CD4-positive, alpha-beta T cell (primary cell): ENCODE data around the gene CEP68. TPM values are rescaled to one million over a fixed set of nuclear protein-coding genes. Genes with fewer than 3 reads are reported as not detected.

ENCODE experiments used
- ATAC-seq: fragments of 200-7000 bp; cut with Tn5 transposase; one replicate; pipeline ENCODE4 v1.10.0; 2022; ENCODE audit warnings: mild to moderate bottlenecking; ENCODE audit not compliant: poor library complexity
- CTCF ChIA-PET: fragments of 350-600 bp; sonication (Branson Sonifier 250); formaldehyde crosslinking; loops from one replicate; lab custom pipeline; 2021; ENCODE audit warnings: antibody characterized with exemption, inconsistent platforms; lab: Charles Lee
- POLR2A ChIA-PET: fragments of 350-600 bp; sonication (Branson Sonifier 250); formaldehyde crosslinking; loops from one replicate; lab custom pipeline; 2021; ENCODE audit warnings: antibody characterized with exemption, inconsistent platforms; lab: Charles Lee
- DNase-seq, 14 experiments: peaks; one replicate each; pipeline ENCODE4 v3.0.0-alpha.2; 2013 to 2020; ENCODE audit warnings: mixed read lengths in 2 of 14
- H3K27ac ChIP-seq, 2 donors: one replicate each; pipeline versions ENCODE4 v1.5.1 to v1.7.0; 2013; ENCODE audit warnings: low read length in 2 of 2, low read depth in 1 of 2, mild to moderate bottlenecking in 1 of 2
- H3K27me3 ChIP-seq, 2 experiments: 1 replicate in 1 of 2; 2 replicates in 1 of 2; pipeline versions ENCODE4 v1.6.1 to v1.7.0; 2013; ENCODE audit warnings: low read length in 2 of 2, control low read depth in 1 of 2, mild to moderate bottlenecking in 1 of 2, moderate library complexity in 1 of 2; ENCODE audit not compliant: insufficient read depth in 2 of 2, control insufficient read depth in 1 of 2
- H3K36me3 ChIP-seq: one replicate; pipeline ENCODE4 v1.6.1; 2013; ENCODE audit warnings: low read length, control low read depth; ENCODE audit not compliant: insufficient read depth
- H3K4me1 ChIP-seq: one replicate; pipeline ENCODE4 v1.6.1; 2013; ENCODE audit warnings: low read length, control low read depth; ENCODE audit not compliant: insufficient read depth
- H3K4me3 ChIP-seq: one replicate; pipeline ENCODE4 v1.5.1; 2013; ENCODE audit warnings: mild to moderate bottlenecking, low read length, moderate library complexity
- H3K9me3 ChIP-seq, 2 experiments: 1 replicate in 1 of 2; 2 replicates in 1 of 2; pipeline versions ENCODE4 v1.6.1 to v1.7.0; 2013; ENCODE audit warnings: low read length in 2 of 2, mild to moderate bottlenecking in 2 of 2, control low read depth in 1 of 2, moderate library complexity in 1 of 2; ENCODE audit not compliant: control insufficient read depth in 1 of 2, insufficient read depth in 1 of 2
- H3K27ac Mint-ChIP-seq: one replicate; pipeline ENCODE4 v1.8.0; 2020; ENCODE audit warnings: mixed read lengths
- H3K27me3 Mint-ChIP-seq: one replicate; pipeline ENCODE4 v1.8.0; 2021; ENCODE audit warnings: mixed read lengths
- H3K36me3 Mint-ChIP-seq: one replicate; pipeline ENCODE4 v1.8.0; 2021; ENCODE audit warnings: low read depth, mixed read lengths
- H3K4me1 Mint-ChIP-seq: one replicate; pipeline ENCODE4 v1.8.0; 2021; ENCODE audit warnings: low read depth, mixed read lengths
- H3K4me3 Mint-ChIP-seq: one replicate; pipeline ENCODE4 v1.8.0; 2020; ENCODE audit warnings: mild to moderate bottlenecking, mixed read lengths
- H3K9me3 Mint-ChIP-seq: one replicate; pipeline ENCODE4 v1.8.0; 2020; ENCODE audit warnings: mixed read lengths
- intact Hi-C, 2 experiments: fragments of 100-400 bp; cut with DNase I in 1 of 2; cut with micrococcal nuclease in 1 of 2; formaldehyde crosslinking; loops; one replicate each; pipeline versions ENCODE4 v1.15.1 to v1.9.0; 2023 to 2025; cut with DNase I, micrococcal nuclease
- total RNA-seq, 174 experiments: library from RNA in 2 of 174; stranded (reverse) in 2 of 174; gene quantifications; one replicate each; pipeline ENCODE4 v1.2.3 and lab custom pipeline; 2021 to 2026
- TF ChIP-seq, protein P1 (sequence below): fragments of 200-600 bp; IDR thresholded peaks from one replicate; pipeline ENCODE4 v1.8.0; 2022; ENCODE audit warnings: antibody characterized with exemption, mild to moderate bottlenecking

CEP68 gene
- total RNA-seq, 2 experiments from 2014 or later: 19.4 to 20.1 TPM

GRCh38 chr2:65016789-65017188 lies 39.4 kb upstream of the CEP68 start:
- no peak for ATAC-seq
- Mint-ChIP-seq H3K4me1 (peaks cover 11% of the 10 kb centered on the region), H3K36me3 (peaks cover 4% of the 10 kb centered on the region)

GRCh38 chr2:65017335-65017734 lies 38.9 kb upstream of the CEP68 start:
- H3K36me3 Mint-ChIP-seq: peaks cover 7% of the 10 kb centered on the region
- CTCF ChIA-PET: no interaction called here
- no peak overlapping the region for H3K4me3 ChIP-seq
- H3K27ac ChIP-seq: no peak overlapping the region
- peaks cover 9% of the 10 kb centered on the region for H3K36me3 ChIP-seq
- no peak overlapping the region for H3K27ac Mint-ChIP-seq
- POLR2A ChIA-PET: no interaction called here
- H3K27me3 Mint-ChIP-seq: no peaks in the 10 kb centered on the region
- intact Hi-C loops: no loop called here
- H3K27me3 ChIP-seq: no peaks in the 10 kb centered on the region
- H3K4me1 ChIP-seq: no peaks in the 10 kb centered on the region
- no peak overlapping the region for H3K4me3 Mint-ChIP-seq
- H3K4me1 Mint-ChIP-seq: peaks cover 11% of the 10 kb centered on the region
- no peaks in the 10 kb centered on the region for H3K9me3 Mint-ChIP-seq
- ATAC-seq: no peak
- H3K9me3 ChIP-seq: no peaks in the 10 kb centered on the region
- TF ChIP-seq, protein P1, sequence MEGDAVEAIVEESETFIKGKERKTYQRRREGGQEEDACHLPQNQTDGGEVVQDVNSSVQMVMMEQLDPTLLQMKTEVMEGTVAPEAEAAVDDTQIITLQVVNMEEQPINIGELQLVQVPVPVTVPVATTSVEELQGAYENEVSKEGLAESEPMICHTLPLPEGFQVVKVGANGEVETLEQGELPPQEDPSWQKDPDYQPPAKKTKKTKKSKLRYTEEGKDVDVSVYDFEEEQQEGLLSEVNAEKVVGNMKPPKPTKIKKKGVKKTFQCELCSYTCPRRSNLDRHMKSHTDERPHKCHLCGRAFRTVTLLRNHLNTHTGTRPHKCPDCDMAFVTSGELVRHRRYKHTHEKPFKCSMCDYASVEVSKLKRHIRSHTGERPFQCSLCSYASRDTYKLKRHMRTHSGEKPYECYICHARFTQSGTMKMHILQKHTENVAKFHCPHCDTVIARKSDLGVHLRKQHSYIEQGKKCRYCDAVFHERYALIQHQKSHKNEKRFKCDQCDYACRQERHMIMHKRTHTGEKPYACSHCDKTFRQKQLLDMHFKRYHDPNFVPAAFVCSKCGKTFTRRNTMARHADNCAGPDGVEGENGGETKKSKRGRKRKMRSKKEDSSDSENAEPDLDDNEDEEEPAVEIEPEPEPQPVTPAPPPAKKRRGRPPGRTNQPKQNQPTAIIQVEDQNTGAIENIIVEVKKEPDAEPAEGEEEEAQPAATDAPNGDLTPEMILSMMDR: no peak
- DNase-seq: peak in 4 of 14 experiments; percentile 5 to 44 (median 28)

More at GRCh38 chr2:65016789-65017188, 39.4 kb upstream of the CEP68 start:
- intact Hi-C loops: no loop called here
- Mint-ChIP-seq H3K27me3 (no peaks in the 10 kb centered on the region), H3K27ac (no peak overlapping the region), H3K9me3 (no peaks in the 10 kb centered on the region), H3K4me3 (no peak overlapping the region)
- TF ChIP-seq, protein P1: no peak
- Histone ChIP-seq H3K27ac (no peak overlapping the region), H3K27me3 (no peaks in the 10 kb centered on the region), H3K4me3 (no peak overlapping the region), H3K9me3 (no peaks in the 10 kb centered on the region), H3K36me3 (peaks cover 9% of the 10 kb centered on the region), H3K4me1 (no peaks in the 10 kb centered on the region)
- POLR2A ChIA-PET: no interaction called here
- no peak for DNase-seq
- CTCF ChIA-PET: no interaction called here

DNA sequence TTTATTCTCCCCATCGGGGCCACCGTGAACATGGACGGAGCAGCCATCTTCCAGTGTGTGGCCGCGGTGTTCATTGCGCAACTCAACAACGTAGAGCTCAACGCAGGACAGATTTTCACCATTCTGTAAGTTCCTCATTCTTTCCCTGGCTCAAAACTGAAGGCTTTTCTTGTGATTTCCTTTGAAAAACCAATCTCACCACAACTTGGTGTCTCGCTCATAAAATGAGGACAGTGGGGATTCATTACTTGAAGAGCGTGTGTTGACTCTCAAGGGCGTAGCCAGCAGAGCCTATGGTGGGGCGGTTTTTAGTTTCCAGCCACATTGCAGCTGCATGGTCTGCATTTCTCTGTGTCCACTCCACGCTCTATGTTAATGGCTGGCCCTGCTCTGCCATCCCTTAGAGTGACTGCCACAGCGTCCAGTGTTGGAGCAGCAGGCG lies 38.1 kb upstream of the CEP68 start:
- Histone ChIP-seq H3K4me1 (no peaks in the 10 kb centered on the region), H3K4me3 (no peak overlapping the region), H3K27me3 (no peaks in the 10 kb centered on the region), H3K9me3 (no peaks in the 10 kb centered on the region), H3K36me3 (peaks cover 11% of the 10 kb centered on the region), H3K27ac (no peak overlapping the region)
- ChIA-PET POLR2A (no interaction called here), CTCF (interaction anchor here (0.5 kb wide), 1 partner anchor 161 kb away, joined by 3 read pairs; no protein-coding TSS in a partner anchor)
- no peak overlapping the region for H3K4me3 Mint-ChIP-seq
- H3K4me1 Mint-ChIP-seq: peaks cover 11% of the 10 kb centered on the region
- no peaks in the 10 kb centered on the region for H3K27me3 Mint-ChIP-seq
- peaks cover 13% of the 10 kb centered on the region for H3K36me3 Mint-ChIP-seq
- H3K9me3 Mint-ChIP-seq: no peaks in the 10 kb centered on the region
- H3K27ac Mint-ChIP-seq: no peak overlapping the region
- intact Hi-C loops: no loop called here
- TF ChIP-seq, protein P1: no peak
- ATAC-seq (no peak), DNase-seq (peak in 3 of 14 experiments; percentile 13 to 57 (median 51))
